Neural cell (in vitro differentiated cells): ENCODE measurements around the gene COLEC11.

Experiments used
- POLR2AphosphoS5 ChIP-seq: IDR thresholded peaks from 2 replicates; pipeline ENCODE4 v1.6.1; 2012
- TF ChIP-seq, protein P1 (sequence below): IDR thresholded peaks from 2 replicates; pipeline ENCODE4 v1.6.1; 2012; ENCODE audit warnings: borderline replicate concordance

DNA sequence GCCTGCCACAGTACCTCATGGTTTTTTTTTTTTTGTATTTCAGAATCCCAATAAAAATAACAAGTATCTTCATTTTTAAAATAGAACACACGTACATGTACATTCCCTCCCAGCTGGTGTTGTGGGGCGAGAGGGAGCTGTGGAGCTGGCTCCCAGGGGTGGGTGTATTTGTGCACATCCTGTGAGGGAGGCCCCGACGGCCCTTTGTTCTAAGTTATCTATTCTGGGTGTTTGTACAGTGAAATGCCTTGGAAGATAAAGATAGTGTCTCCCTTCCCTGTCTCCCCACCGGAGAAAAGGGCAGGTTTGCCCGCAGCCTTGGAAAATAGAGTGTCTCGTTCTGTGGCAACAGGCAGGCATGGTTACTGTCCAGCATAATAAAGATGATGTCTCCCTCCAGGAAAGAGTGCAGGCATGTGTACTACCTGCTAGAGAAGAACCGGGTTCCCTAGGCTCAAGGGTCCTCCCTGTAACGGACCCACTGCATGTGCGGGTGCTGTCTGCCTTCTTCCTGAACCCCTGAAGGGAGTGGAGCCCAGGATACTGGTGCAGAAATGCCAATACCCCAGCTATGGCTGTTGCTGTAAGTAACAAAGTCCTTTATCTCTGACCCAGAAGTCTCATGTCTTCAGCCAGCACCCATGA lies 51.0 kb downstream of the COLEC11 start:
- TF ChIP-seq, protein P1, sequence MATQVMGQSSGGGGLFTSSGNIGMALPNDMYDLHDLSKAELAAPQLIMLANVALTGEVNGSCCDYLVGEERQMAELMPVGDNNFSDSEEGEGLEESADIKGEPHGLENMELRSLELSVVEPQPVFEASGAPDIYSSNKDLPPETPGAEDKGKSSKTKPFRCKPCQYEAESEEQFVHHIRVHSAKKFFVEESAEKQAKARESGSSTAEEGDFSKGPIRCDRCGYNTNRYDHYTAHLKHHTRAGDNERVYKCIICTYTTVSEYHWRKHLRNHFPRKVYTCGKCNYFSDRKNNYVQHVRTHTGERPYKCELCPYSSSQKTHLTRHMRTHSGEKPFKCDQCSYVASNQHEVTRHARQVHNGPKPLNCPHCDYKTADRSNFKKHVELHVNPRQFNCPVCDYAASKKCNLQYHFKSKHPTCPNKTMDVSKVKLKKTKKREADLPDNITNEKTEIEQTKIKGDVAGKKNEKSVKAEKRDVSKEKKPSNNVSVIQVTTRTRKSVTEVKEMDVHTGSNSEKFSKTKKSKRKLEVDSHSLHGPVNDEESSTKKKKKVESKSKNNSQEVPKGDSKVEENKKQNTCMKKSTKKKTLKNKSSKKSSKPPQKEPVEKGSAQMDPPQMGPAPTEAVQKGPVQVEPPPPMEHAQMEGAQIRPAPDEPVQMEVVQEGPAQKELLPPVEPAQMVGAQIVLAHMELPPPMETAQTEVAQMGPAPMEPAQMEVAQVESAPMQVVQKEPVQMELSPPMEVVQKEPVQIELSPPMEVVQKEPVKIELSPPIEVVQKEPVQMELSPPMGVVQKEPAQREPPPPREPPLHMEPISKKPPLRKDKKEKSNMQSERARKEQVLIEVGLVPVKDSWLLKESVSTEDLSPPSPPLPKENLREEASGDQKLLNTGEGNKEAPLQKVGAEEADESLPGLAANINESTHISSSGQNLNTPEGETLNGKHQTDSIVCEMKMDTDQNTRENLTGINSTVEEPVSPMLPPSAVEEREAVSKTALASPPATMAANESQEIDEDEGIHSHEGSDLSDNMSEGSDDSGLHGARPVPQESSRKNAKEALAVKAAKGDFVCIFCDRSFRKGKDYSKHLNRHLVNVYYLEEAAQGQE, result no peak
- no peak for TF ChIP-seq POLR2AphosphoS5
